IPS-18a (cell line): ENCODE results near the gene HEG1.

Experiments
- H3K27ac ChIP-seq: one replicate; pipeline ENCODE4 v1.5.1; 2013; ENCODE audit warnings: low read length
- H3K27me3 ChIP-seq: one replicate; pipeline ENCODE4 v1.6.1; 2013; ENCODE audit warnings: mild to moderate bottlenecking, low read length; ENCODE audit not compliant: control insufficient read depth, insufficient read depth
- H3K36me3 ChIP-seq: one replicate; pipeline ENCODE4 v1.6.1; 2013; ENCODE audit warnings: low read depth, low read length; ENCODE audit not compliant: control insufficient read depth
- H3K4me1 ChIP-seq: one replicate; pipeline ENCODE4 v1.6.1; 2013; ENCODE audit warnings: low read depth, low read length; ENCODE audit not compliant: control insufficient read depth
- H3K4me3 ChIP-seq: one replicate; pipeline ENCODE4 v1.5.1; 2013; ENCODE audit warnings: low read length
- H3K9ac ChIP-seq: one replicate; pipeline ENCODE4 v1.6.1; 2013; ENCODE audit warnings: mild to moderate bottlenecking, low read length, moderate library complexity
- H3K9me3 ChIP-seq: one replicate; pipeline ENCODE4 v1.6.1; 2013; ENCODE audit warnings: low read depth, low read length; ENCODE audit not compliant: control insufficient read depth

Gene HEG1

GRCh38 chr3:124993466-124993865, 62.3 kb downstream of the HEG1 start:
- Histone ChIP-seq H3K4me1 (peaks cover 15% of the 10 kb centered on the region), H3K36me3 (peaks cover 3% of the 10 kb centered on the region), H3K9ac (no peak overlapping the region), H3K4me3 (no peak overlapping the region), H3K27me3 (no peaks in the 10 kb centered on the region), H3K9me3 (no peaks in the 10 kb centered on the region), H3K27ac (no peak overlapping the region)

GRCh38 chr3:124992041-124992440, 63.8 kb downstream of the HEG1 start:
- H3K4me1 ChIP-seq, result peaks cover 15% of the 10 kb centered on the region
- H3K27ac ChIP-seq, result no peak overlapping the region
- H3K4me3 ChIP-seq, result no peak overlapping the region
- no peaks in the 10 kb centered on the region for H3K27me3 ChIP-seq
- peaks cover 3% of the 10 kb centered on the region for H3K36me3 ChIP-seq
- no peak overlapping the region for H3K9ac ChIP-seq
- no peaks in the 10 kb centered on the region for H3K9me3 ChIP-seq

- Histone ChIP-seq H3K4me1 (peaks cover under 1% of the 10 kb centered on the region), H3K36me3 (no peaks in the 10 kb centered on the region), H3K9ac (no peak overlapping the region), H3K27me3 (no peaks in the 10 kb centered on the region), H3K27ac (no peak overlapping the region), H3K9me3 (no peaks in the 10 kb centered on the region), H3K4me3 (no peak overlapping the region)
These were observed 69.3 kb downstream of the HEG1 start for GRCh38 chr3:124986192-124987143.

GRCh38 chr3:124985349-124985748, 70.4 kb downstream of the HEG1 start:
- Histone ChIP-seq H3K27me3 (no peaks in the 10 kb centered on the region), H3K4me1 (no peaks in the 10 kb centered on the region), H3K9ac (no peak overlapping the region), H3K27ac (no peak overlapping the region), H3K36me3 (no peaks in the 10 kb centered on the region), H3K9me3 (no peaks in the 10 kb centered on the region), H3K4me3 (no peak overlapping the region)

- Histone ChIP-seq H3K27ac (no peak overlapping the region), H3K9ac (no peak overlapping the region), H3K4me1 (no peaks in the 10 kb centered on the region)
These were observed 71.0 kb downstream of the HEG1 start for GRCh38 chr3:124984754-124985153.

GRCh38 chr3:124982855-124983254, 72.9 kb downstream of the HEG1 start:
- no peaks in the 10 kb centered on the region for H3K4me1 ChIP-seq
- no peaks in the 10 kb centered on the region for H3K27me3 ChIP-seq
- H3K36me3 ChIP-seq, result no peaks in the 10 kb centered on the region
- no peak overlapping the region for H3K9ac ChIP-seq
- no peaks in the 10 kb centered on the region for H3K9me3 ChIP-seq
- no peak overlapping the region for H3K4me3 ChIP-seq
- no peak overlapping the region for H3K27ac ChIP-seq

More at GRCh38 chr3:124984754-124985153, 71.0 kb downstream of the HEG1 start:
- Histone ChIP-seq H3K36me3 (no peaks in the 10 kb centered on the region), H3K4me3 (no peak overlapping the region), H3K27me3 (no peaks in the 10 kb centered on the region), H3K9me3 (no peaks in the 10 kb centered on the region)

GRCh38 chr3:124981472-124981871, 74.3 kb downstream of the HEG1 start:
- H3K4me3 ChIP-seq, result no peak overlapping the region
- H3K9me3 ChIP-seq, result no peaks in the 10 kb centered on the region
- no peak overlapping the region for H3K27ac ChIP-seq
- no peaks in the 10 kb centered on the region for H3K27me3 ChIP-seq
- H3K4me1 ChIP-seq, result no peaks in the 10 kb centered on the region
- no peak overlapping the region for H3K9ac ChIP-seq
- no peaks in the 10 kb centered on the region for H3K36me3 ChIP-seq

- Histone ChIP-seq H3K9me3 (no peaks in the 10 kb centered on the region), H3K9ac (no peak overlapping the region), H3K36me3 (no peaks in the 10 kb centered on the region), H3K4me1 (no peaks in the 10 kb centered on the region), H3K27ac (no peak overlapping the region), H3K27me3 (no peaks in the 10 kb centered on the region), H3K4me3 (no peak overlapping the region)
These were observed 77.2 kb downstream of the HEG1 start for GRCh38 chr3:124978627-124979026.

GRCh38 chr3:124976383-124976782, 79.4 kb downstream of the HEG1 start:
- Histone ChIP-seq H3K4me3 (no peak overlapping the region), H3K9me3 (no peaks in the 10 kb centered on the region), H3K9ac (no peak overlapping the region), H3K36me3 (no peaks in the 10 kb centered on the region), H3K4me1 (no peaks in the 10 kb centered on the region), H3K27ac (no peak overlapping the region), H3K27me3 (no peaks in the 10 kb centered on the region)

- no peaks in the 10 kb centered on the region for H3K27me3 ChIP-seq
- H3K9ac ChIP-seq, result no peak overlapping the region
- H3K4me3 ChIP-seq, result no peak overlapping the region
- no peaks in the 10 kb centered on the region for H3K9me3 ChIP-seq
- no peaks in the 10 kb centered on the region for H3K36me3 ChIP-seq
- no peaks in the 10 kb centered on the region for H3K4me1 ChIP-seq
- H3K27ac ChIP-seq, result no peak overlapping the region
These were observed 81.1 kb downstream of the HEG1 start for GRCh38 chr3:124974691-124975090.

- Histone ChIP-seq H3K27me3 (no peaks in the 10 kb centered on the region), H3K9ac (no peak overlapping the region), H3K27ac (no peak overlapping the region), H3K9me3 (no peaks in the 10 kb centered on the region), H3K4me1 (no peaks in the 10 kb centered on the region), H3K36me3 (no peaks in the 10 kb centered on the region), H3K4me3 (no peak overlapping the region)
These were observed 82.5 kb downstream of the HEG1 start for GRCh38 chr3:124973290-124973689.

GRCh38 chr3:124972457-124972856, 83.3 kb downstream of the HEG1 start:
- H3K27ac ChIP-seq, result no peak overlapping the region
- no peaks in the 10 kb centered on the region for H3K4me1 ChIP-seq
- no peak overlapping the region for H3K4me3 ChIP-seq
- no peaks in the 10 kb centered on the region for H3K27me3 ChIP-seq
- no peaks in the 10 kb centered on the region for H3K9me3 ChIP-seq
- H3K9ac ChIP-seq, result no peak overlapping the region
- no peaks in the 10 kb centered on the region for H3K36me3 ChIP-seq
